ENCODE data around the gene SPEG.

SPEG gene

GRCh38 chr2:219478916-219479315 is 44.3 kb downstream of the SPEG start:
- DNase-seq (ENCODE audit: low spot score), result no peak

GRCh38 chr2:219480004-219480403 is 45.4 kb downstream of the SPEG start:
- DNase-seq (ENCODE audit: low spot score), result no peak

GRCh38 chr2:219482674-219483405 is 48.2 kb downstream of the SPEG start:
- no peak for DNase-seq (ENCODE audit: low spot score)

GRCh38 chr2:219483451-219484342 is 49.1 kb downstream of the SPEG start:
- no peak for DNase-seq (ENCODE audit: low spot score)

GRCh38 chr2:219484343-219485200 is 49.9 kb downstream of the SPEG start:
- DNase-seq (ENCODE audit: low spot score), result no peak

- no peak for DNase-seq (ENCODE audit: low spot score)
Measured at GRCh38 chr2:219485201-219485580, 50.5 kb downstream of the SPEG start.

- no peak for DNase-seq (ENCODE audit: low spot score)
Measured at GRCh38 chr2:219486380-219486959, 51.8 kb downstream of the SPEG start.

GRCh38 chr2:219488149-219488843 is 53.7 kb downstream of the SPEG start:
- DNase-seq (ENCODE audit: low spot score), result no peak

- DNase-seq (ENCODE audit: low spot score), result no peak
Measured at GRCh38 chr2:219488844-219489194, 54.2 kb downstream of the SPEG start.

GRCh38 chr2:219489315-219489714 is 54.7 kb downstream of the SPEG start:
- no peak for DNase-seq (ENCODE audit: low spot score)

- DNase-seq (ENCODE audit: low spot score), result no peak
Measured at GRCh38 chr2:219490186-219490585, 55.5 kb downstream of the SPEG start.

GRCh38 chr2:219490600-219491130 is 56.0 kb downstream of the SPEG start:
- DNase-seq (ENCODE audit: low spot score), result no peak

- DNase-seq (ENCODE audit: low spot score), result no peak
Measured at GRCh38 chr2:219491278-219491963, 56.8 kb downstream of the SPEG start.

GRCh38 chr2:219492575-219492974 is 57.9 kb downstream of the SPEG start:
- no peak for DNase-seq (ENCODE audit: low spot score)

- DNase-seq (ENCODE audit: low spot score), result no peak
Measured at GRCh38 chr2:219493086-219493485, 58.4 kb downstream of the SPEG start.

- no peak for DNase-seq (ENCODE audit: low spot score)
Measured at GRCh38 chr2:219494952-219495530, 60.4 kb downstream of the SPEG start.

- DNase-seq (ENCODE audit: low spot score), result peak; percentile 80
Measured at GRCh38 chr2:219495531-219496122, 61.0 kb downstream of the SPEG start.

- DNase-seq (ENCODE audit: low spot score), result no peak
Measured at GRCh38 chr2:219496247-219496824, 61.7 kb downstream of the SPEG start.

GRCh38 chr2:219496825-219497494 is 62.3 kb downstream of the SPEG start:
- no peak for DNase-seq (ENCODE audit: low spot score)
